Activated CD8-positive, alpha-beta T cell treated with anti-CD3 and anti-CD28 coated beads for 36 hours (primary cell): ENCODE data around the gene RAD21L1. TPM values are rescaled to one million over a fixed set of nuclear protein-coding genes. Genes with fewer than 3 reads are reported as not detected.

Source experiments
- ATAC-seq: fragments of 200-7000 bp; cut with Tn5 transposase; one replicate; pipeline ENCODE4 v1.10.0; 2021; ENCODE audit warnings: mild to moderate bottlenecking, moderate library complexity
- CTCF ChIA-PET: fragments of 350-600 bp; sonication (Branson Sonifier 250); formaldehyde crosslinking; loops from one replicate; lab custom pipeline; 2021; ENCODE audit warnings: antibody characterized with exemption; lab: Charles Lee
- POLR2A ChIA-PET: fragments of 350-600 bp; sonication (Branson Sonifier 250); formaldehyde crosslinking; loops from one replicate; lab custom pipeline; 2021; ENCODE audit warnings: antibody characterized with exemption; lab: Charles Lee
- DNase-seq: peaks from one replicate; pipeline ENCODE4 v3.0.0-alpha.2; 2020
- H3K27ac Mint-ChIP-seq: one replicate; pipeline ENCODE4 v1.8.0; 2021; ENCODE audit warnings: mild to moderate bottlenecking, mixed read lengths
- H3K27me3 Mint-ChIP-seq: one replicate; pipeline ENCODE4 v1.8.0; 2021; ENCODE audit warnings: mixed read lengths
- H3K36me3 Mint-ChIP-seq: one replicate; pipeline ENCODE4 v1.8.0; 2021; ENCODE audit warnings: low read depth, mixed read lengths
- H3K4me1 Mint-ChIP-seq: one replicate; pipeline ENCODE4 v1.8.0; 2021; ENCODE audit warnings: low read depth, mixed read lengths
- H3K4me3 Mint-ChIP-seq: one replicate; pipeline ENCODE4 v1.8.0; 2021; ENCODE audit warnings: mild to moderate bottlenecking, moderate library complexity, mixed read lengths
- H3K9me3 Mint-ChIP-seq: one replicate; pipeline ENCODE4 v1.8.0; 2021; ENCODE audit warnings: mixed read lengths
- CTCF ChIP-seq: fragments of 200-600 bp; IDR thresholded peaks from one replicate; pipeline ENCODE4 v1.8.0; 2022; ENCODE audit warnings: antibody characterized with exemption, mild to moderate bottlenecking
- intact Hi-C: fragments of 100-400 bp; cut with micrococcal nuclease; formaldehyde crosslinking; loops from one replicate; pipeline ENCODE4 v1.10.0; 2022
- total RNA-seq, 2 experiments: library from RNA; stranded (reverse); gene quantifications; one replicate each; pipeline ENCODE4 v1.2.3, GENCODE V29; 2021

Gene RAD21L1
- total RNA-seq, 2 experiments from 2014 or later = 0.18 to 0.25 TPM

DNA sequence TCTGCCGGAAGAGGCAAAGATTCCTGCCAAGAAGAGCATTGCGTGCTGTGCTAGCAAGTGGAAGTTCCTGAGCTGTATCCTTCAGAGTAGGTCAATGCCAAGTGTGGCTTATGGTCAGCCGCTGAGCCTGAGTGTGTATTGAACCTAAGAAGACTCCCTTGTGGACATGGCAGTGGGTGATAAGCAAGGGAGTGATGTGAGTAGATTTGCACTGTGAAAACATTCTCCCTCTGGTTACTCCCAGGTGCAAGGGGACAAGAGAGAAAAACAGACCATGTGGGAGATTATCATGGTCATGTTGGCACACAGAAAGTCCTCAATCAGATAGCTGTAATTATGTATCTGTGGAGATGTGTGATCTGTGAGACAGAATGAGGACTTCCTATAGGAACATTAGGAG lies 35.0 kb upstream of the RAD21L1 start:
- no peaks in the 10 kb centered on the region for H3K9me3 Mint-ChIP-seq
- ATAC-seq (no peak), DNase-seq (no peak)
- intact Hi-C loops = no loop called here
- H3K36me3 Mint-ChIP-seq = no peaks in the 10 kb centered on the region
- TF ChIP-seq CTCF = no peak
- POLR2A ChIA-PET = interaction anchor here (1.3 kb wide), 1 partner anchor 9 kb away, joined by 4 read pairs; no protein-coding TSS in a partner anchor
- H3K4me1 Mint-ChIP-seq = no peaks in the 10 kb centered on the region
- H3K27ac Mint-ChIP-seq = no peak overlapping the region
- CTCF ChIA-PET = interaction anchor here (0.9 to 1.2 kb wide), 2 partner anchors 21 to 22 kb away, joined by 3 read pairs; no protein-coding TSS in a partner anchor
- H3K4me3 Mint-ChIP-seq = no peak overlapping the region
- peaks cover 6% of the 10 kb centered on the region for H3K27me3 Mint-ChIP-seq

GRCh38 chr20:1191299-1191698 lies 34.5 kb upstream of the RAD21L1 start:
- H3K9me3 Mint-ChIP-seq = peaks cover 2% of the 10 kb centered on the region
- POLR2A ChIA-PET = interaction anchor here (1.3 kb wide), 1 partner anchor 8 kb away, joined by 4 read pairs; no protein-coding TSS in a partner anchor
- no peak for ATAC-seq
- no peak for TF ChIP-seq CTCF
- peaks cover 1% of the 10 kb centered on the region for H3K27me3 Mint-ChIP-seq
- intact Hi-C loops = no loop called here
- CTCF ChIA-PET = interaction anchor here (0.9 to 1.2 kb wide), 2 partner anchors 21 to 22 kb away, joined by 3 read pairs; no protein-coding TSS in a partner anchor
- DNase-seq = no peak
- no peak overlapping the region for H3K4me3 Mint-ChIP-seq
- H3K4me1 Mint-ChIP-seq = no peaks in the 10 kb centered on the region
- no peak overlapping the region for H3K27ac Mint-ChIP-seq
- H3K36me3 Mint-ChIP-seq = no peaks in the 10 kb centered on the region

GRCh38 chr20:1195226-1195625 lies 30.6 kb upstream of the RAD21L1 start:
- ATAC-seq (no peak), DNase-seq (no peak)
- Mint-ChIP-seq H3K36me3 (no peaks in the 10 kb centered on the region), H3K4me3 (no peak overlapping the region), H3K27me3 (no peaks in the 10 kb centered on the region), H3K4me1 (peaks cover 2% of the 10 kb centered on the region), H3K27ac (no peak overlapping the region), H3K9me3 (peaks cover 7% of the 10 kb centered on the region)
- intact Hi-C loops = no loop called here
- ChIA-PET POLR2A (no interaction called here), CTCF (no interaction called here)
- no peak for TF ChIP-seq CTCF

- no peak for TF ChIP-seq CTCF
- Mint-ChIP-seq H3K4me3 (no peak overlapping the region), H3K9me3 (peaks cover 7% of the 10 kb centered on the region), H3K4me1 (peaks cover 4% of the 10 kb centered on the region), H3K36me3 (no peaks in the 10 kb centered on the region), H3K27me3 (no peaks in the 10 kb centered on the region), H3K27ac (no peak overlapping the region)
- POLR2A ChIA-PET = interaction anchor here (0.7 kb wide), 1 partner anchor 9 kb away, joined by 3 read pairs; no protein-coding TSS in a partner anchor
- CTCF ChIA-PET = interaction anchor here (0.7 to 0.8 kb wide), 2 partner anchors 11 to 15 kb away, joined by 3 read pairs; no protein-coding TSS in a partner anchor
- no peak for DNase-seq
- ATAC-seq = no peak
- intact Hi-C loops = no loop called here
Measured at GRCh38 chr20:1196634-1197033, 29.2 kb upstream of the RAD21L1 start.

DNA sequence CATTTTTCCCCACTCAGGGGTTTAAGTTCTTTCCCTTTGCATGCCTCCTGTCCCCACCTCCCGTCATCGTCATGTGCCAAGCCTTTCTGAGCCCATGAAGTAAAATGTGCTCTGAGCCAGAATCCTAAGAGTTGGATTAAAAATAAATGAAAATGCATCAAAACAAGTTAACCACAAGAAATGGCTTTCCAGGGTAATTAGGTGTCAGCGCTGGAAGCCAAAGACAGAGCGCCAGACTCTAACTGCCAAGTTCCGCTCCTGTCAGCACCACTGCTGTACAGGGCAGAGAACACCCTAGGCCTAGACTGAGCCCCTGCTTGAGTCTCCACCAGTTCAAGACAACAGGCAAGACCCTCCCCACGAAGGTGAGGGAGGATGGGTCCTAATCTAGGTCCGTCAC lies 28.0 kb upstream of the RAD21L1 start:
- Mint-ChIP-seq H3K4me1 (peaks cover 4% of the 10 kb centered on the region), H3K36me3 (no peaks in the 10 kb centered on the region), H3K9me3 (peaks cover 7% of the 10 kb centered on the region), H3K27ac (no peak overlapping the region), H3K4me3 (no peak overlapping the region), H3K27me3 (no peaks in the 10 kb centered on the region)
- DNase-seq (no peak), ATAC-seq (no peak)
- CTCF ChIA-PET = no interaction called here
- POLR2A ChIA-PET = no interaction called here
- intact Hi-C loops = no loop called here
- no peak for TF ChIP-seq CTCF
